NB4 (cell line): ENCODE measurements around the gene RIC8B.

ENCODE experiments used
- TF ChIP-seq, protein P1 (sequence below): IDR thresholded peaks from one replicate; pipeline ENCODE4 v1.5.1; 2012; ENCODE audit warnings: low read depth, low read length
- TF ChIP-seq, protein P2 (sequence below): IDR thresholded peaks from 2 replicates; pipeline ENCODE4 v1.6.1; 2011; ENCODE audit warnings: low read depth, low read length

DNA sequence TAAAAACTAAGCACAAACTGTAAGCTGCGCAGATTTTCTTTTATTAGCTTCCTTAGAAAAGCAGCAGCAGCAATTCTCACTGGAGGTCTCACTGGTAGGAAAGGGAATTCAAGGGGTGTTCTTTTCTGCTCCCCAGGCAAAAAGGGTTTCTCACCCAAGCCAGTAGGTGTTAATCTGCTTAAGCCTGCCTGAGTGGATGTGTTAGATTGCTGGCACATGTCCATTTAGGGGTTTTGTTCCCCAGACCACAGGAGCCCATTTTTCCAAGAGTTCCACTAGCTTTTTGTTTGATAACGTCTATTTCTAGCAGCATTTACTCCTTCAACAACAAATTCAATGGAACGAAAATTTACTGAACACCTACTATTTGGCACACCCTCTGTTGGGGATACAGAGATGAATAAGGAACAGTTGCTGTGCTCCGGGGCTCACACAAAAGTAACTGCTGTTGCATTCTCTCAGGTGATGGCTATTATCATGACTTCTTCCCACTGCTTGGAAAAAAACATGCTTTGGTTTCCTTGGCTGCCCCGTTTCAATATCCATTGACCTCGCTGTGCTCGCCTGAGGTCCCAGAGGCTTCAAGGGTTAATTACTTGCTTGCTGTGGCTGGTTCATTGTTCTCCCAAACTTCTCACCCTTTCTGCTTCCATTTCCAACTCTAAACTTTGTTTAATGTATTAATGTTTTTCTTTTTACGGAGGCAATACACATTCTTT, 31.1 kb upstream of the RIC8B start:
- TF ChIP-seq, protein P1, sequence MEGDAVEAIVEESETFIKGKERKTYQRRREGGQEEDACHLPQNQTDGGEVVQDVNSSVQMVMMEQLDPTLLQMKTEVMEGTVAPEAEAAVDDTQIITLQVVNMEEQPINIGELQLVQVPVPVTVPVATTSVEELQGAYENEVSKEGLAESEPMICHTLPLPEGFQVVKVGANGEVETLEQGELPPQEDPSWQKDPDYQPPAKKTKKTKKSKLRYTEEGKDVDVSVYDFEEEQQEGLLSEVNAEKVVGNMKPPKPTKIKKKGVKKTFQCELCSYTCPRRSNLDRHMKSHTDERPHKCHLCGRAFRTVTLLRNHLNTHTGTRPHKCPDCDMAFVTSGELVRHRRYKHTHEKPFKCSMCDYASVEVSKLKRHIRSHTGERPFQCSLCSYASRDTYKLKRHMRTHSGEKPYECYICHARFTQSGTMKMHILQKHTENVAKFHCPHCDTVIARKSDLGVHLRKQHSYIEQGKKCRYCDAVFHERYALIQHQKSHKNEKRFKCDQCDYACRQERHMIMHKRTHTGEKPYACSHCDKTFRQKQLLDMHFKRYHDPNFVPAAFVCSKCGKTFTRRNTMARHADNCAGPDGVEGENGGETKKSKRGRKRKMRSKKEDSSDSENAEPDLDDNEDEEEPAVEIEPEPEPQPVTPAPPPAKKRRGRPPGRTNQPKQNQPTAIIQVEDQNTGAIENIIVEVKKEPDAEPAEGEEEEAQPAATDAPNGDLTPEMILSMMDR: no peak
- TF ChIP-seq, protein P2, sequence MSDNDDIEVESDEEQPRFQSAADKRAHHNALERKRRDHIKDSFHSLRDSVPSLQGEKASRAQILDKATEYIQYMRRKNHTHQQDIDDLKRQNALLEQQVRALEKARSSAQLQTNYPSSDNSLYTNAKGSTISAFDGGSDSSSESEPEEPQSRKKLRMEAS: no peak
